SJCRH30 (cell line): ENCODE results near the gene HBS1L. TPM values are rescaled to one million over a fixed set of nuclear protein-coding genes. Genes with fewer than 3 reads are reported as not detected.
A peak's percentile ranks its signal among the peaks of the same experiment; 100 is the strongest.
"Not testable (repeated sequence)": the region's sequence is repeated elsewhere in the genome, so short reads cannot be mapped to it uniquely, and the experiment has no call there.

ENCODE experiments used
- DNase-seq, 2 experiments: peaks; one replicate each; pipeline ENCODE4 v3.0.0-alpha.2; 2015 to 2020
- H3K27ac ChIP-seq: fragments of 250-450 bp; sonication (Bioruptor Pico); 2 replicates; pipeline ENCODE4 v1.5.1; 2020; ENCODE audit warnings: mild to moderate bottlenecking, moderate library complexity
- H3K27me3 ChIP-seq: fragments of 250-450 bp; sonication (Bioruptor Pico); 2 replicates; pipeline ENCODE4 v1.5.1; 2020; ENCODE audit warnings: mild to moderate bottlenecking, moderate library complexity
- H3K36me3 ChIP-seq: fragments of 250-450 bp; sonication (Bioruptor Pico); 2 replicates; pipeline ENCODE4 v1.5.1; 2020; ENCODE audit warnings: mild to moderate bottlenecking, moderate library complexity
- H3K4me1 ChIP-seq: fragments of 250-450 bp; sonication (Bioruptor Pico); 2 replicates; pipeline ENCODE4 v1.5.1; 2020; ENCODE audit warnings: mild to moderate bottlenecking, moderate library complexity
- H3K4me3 ChIP-seq: fragments of 250-450 bp; sonication (Bioruptor Pico); 2 replicates; pipeline ENCODE4 v1.5.1; 2020; ENCODE audit warnings: mild to moderate bottlenecking, moderate library complexity
- H3K9me3 ChIP-seq: fragments of 250-450 bp; sonication (Bioruptor Pico); replicated peaks from 2 replicates; pipeline ENCODE4 v1.5.1; 2020; ENCODE audit warnings: mild to moderate bottlenecking, moderate library complexity
- total RNA-seq: library from RNA; depleted of rRNA; stranded (reverse); fragments of >200 nt; shearing (Covaris generic); gene quantifications from 2 replicates; pipeline ENCODE4 v1.2.3, GENCODE V29; 2014

Gene HBS1L
- total RNA-seq, 1 experiment from 2014 or later, result 139 TPM

- Histone ChIP-seq H3K27ac (no peak overlapping the region), H3K4me1 (no peaks in the 10 kb centered on the region), H3K36me3 (no peaks in the 10 kb centered on the region), H3K4me3 (no peak overlapping the region), H3K9me3 (no peaks in the 10 kb centered on the region), H3K27me3 (0 out of 2 replicates have a peak, but pooled peaks cover 7% of the 10 kb centered on the region)
- no peak for DNase-seq
Observed at GRCh38 chr6:135064586-135064985, 10.0 kb upstream of the HBS1L start.

GRCh38 chr6:135063926-135064325 is 9.3 kb upstream of the HBS1L start:
- no peaks in the 10 kb centered on the region for H3K36me3 ChIP-seq
- no peaks in the 10 kb centered on the region for H3K4me1 ChIP-seq
- H3K9me3 ChIP-seq, result no peaks in the 10 kb centered on the region
- H3K27ac ChIP-seq, result no peak overlapping the region
- no peak for DNase-seq
- H3K27me3 ChIP-seq, result 0 out of 2 replicates have a peak, but pooled peaks cover 7% of the 10 kb centered on the region
- no peak overlapping the region for H3K4me3 ChIP-seq

GRCh38 chr6:135062735-135063134 is 8.1 kb upstream of the HBS1L start:
- H3K36me3 ChIP-seq, result no peaks in the 10 kb centered on the region
- no peaks in the 10 kb centered on the region for H3K4me1 ChIP-seq
- H3K27me3 ChIP-seq, result 0 out of 2 replicates have a peak, but pooled peaks cover 7% of the 10 kb centered on the region
- no peaks in the 10 kb centered on the region for H3K9me3 ChIP-seq
- H3K27ac ChIP-seq, result no peak overlapping the region
- H3K4me3 ChIP-seq, result no peak overlapping the region
- DNase-seq, result peak in 1 of 2 experiments; percentile 17

GRCh38 chr6:135060076-135060475 is 5.5 kb upstream of the HBS1L start:
- H3K27ac ChIP-seq, result no peak overlapping the region

GRCh38 chr6:135058299-135058698 is 3.7 kb upstream of the HBS1L start:
- H3K27ac ChIP-seq, H3K9me3 ChIP-seq, H3K4me1 ChIP-seq, H3K36me3 ChIP-seq, H3K4me3 ChIP-seq, DNase-seq, H3K27me3 ChIP-seq: not testable (repeated sequence)

More at GRCh38 chr6:135060076-135060475, 5.5 kb upstream of the HBS1L start:
- H3K27me3 ChIP-seq, result 0 out of 2 replicates have a peak, but pooled peaks cover 4% of the 10 kb centered on the region
- no peak for DNase-seq
- no peaks in the 10 kb centered on the region for H3K4me1 ChIP-seq
- H3K9me3 ChIP-seq, result no peaks in the 10 kb centered on the region
- no peak overlapping the region for H3K4me3 ChIP-seq
- no peaks in the 10 kb centered on the region for H3K36me3 ChIP-seq

- Histone ChIP-seq H3K27ac (no peak overlapping the region), H3K9me3 (no peaks in the 10 kb centered on the region), H3K4me1 (0 out of 2 replicates have a peak, but pooled peaks cover 2% of the 10 kb centered on the region), H3K36me3 (no peaks in the 10 kb centered on the region), H3K27me3 (0 out of 2 replicates have a peak, but pooled peaks cover 4% of the 10 kb centered on the region), H3K4me3 (no peak overlapping the region)
- no peak for DNase-seq
Observed at GRCh38 chr6:135056632-135057031, 2.0 kb upstream of the HBS1L start.

- Histone ChIP-seq H3K9me3 (no peaks in the 10 kb centered on the region), H3K27me3 (no peaks in the 10 kb centered on the region), H3K4me3 (peak overlapping the region; percentile 85), H3K4me1 (0 out of 2 replicates have a peak, but pooled peaks cover 2% of the 10 kb centered on the region), H3K27ac (peak overlapping the region; percentile 83), H3K36me3 (peaks cover 16% of the 10 kb centered on the region)
- no peak for DNase-seq
Observed at GRCh38 chr6:135054226-135054568, 425 bp downstream of the HBS1L start.

- Histone ChIP-seq H3K9me3 (no peaks in the 10 kb centered on the region), H3K36me3 (peaks cover 22% of the 10 kb centered on the region), H3K4me3 (peak overlapping the region; percentile 85), H3K27ac (no peak overlapping the region), H3K27me3 (no peaks in the 10 kb centered on the region), H3K4me1 (0 out of 2 replicates have a peak, but pooled peaks cover 2% of the 10 kb centered on the region)
- no peak for DNase-seq
Observed at GRCh38 chr6:135053406-135053805, 1.2 kb downstream of the HBS1L start.

GRCh38 chr6:135052939-135053338 is 1.7 kb downstream of the HBS1L start:
- no peak overlapping the region for H3K27ac ChIP-seq
- 0 out of 2 replicates have a peak, but pooled peaks cover 2% of the 10 kb centered on the region for H3K4me1 ChIP-seq
- H3K9me3 ChIP-seq, result no peaks in the 10 kb centered on the region
- H3K27me3 ChIP-seq, result no peaks in the 10 kb centered on the region
- no peak overlapping the region for H3K4me3 ChIP-seq
- H3K36me3 ChIP-seq, result peaks cover 27% of the 10 kb centered on the region
- no peak for DNase-seq

- Histone ChIP-seq H3K4me1 (0 out of 2 replicates have a peak, but pooled peaks cover 2% of the 10 kb centered on the region), H3K4me3 (no peak overlapping the region), H3K9me3 (no peaks in the 10 kb centered on the region), H3K27ac (no peak overlapping the region), H3K27me3 (no peaks in the 10 kb centered on the region), H3K36me3 (peaks cover 43% of the 10 kb centered on the region)
- DNase-seq, result no peak
Observed at GRCh38 chr6:135048915-135049314, 5.7 kb downstream of the HBS1L start.

- Histone ChIP-seq H3K27ac (no peak overlapping the region), H3K4me3 (no peak overlapping the region), H3K9me3 (no peaks in the 10 kb centered on the region), H3K4me1 (no peaks in the 10 kb centered on the region), H3K27me3 (no peaks in the 10 kb centered on the region), H3K36me3 (peaks cover 50% of the 10 kb centered on the region)
- DNase-seq, result no peak
Observed at GRCh38 chr6:135047336-135047735, 7.3 kb downstream of the HBS1L start.

- Histone ChIP-seq H3K4me1 (no peaks in the 10 kb centered on the region), H3K36me3 (peaks cover 51% of the 10 kb centered on the region)
Observed at GRCh38 chr6:135046912-135047311, 7.7 kb downstream of the HBS1L start.

GRCh38 chr6:135044639-135045038 is 10.0 kb downstream of the HBS1L start:
- Histone ChIP-seq H3K36me3 (peaks cover 54% of the 10 kb centered on the region), H3K27me3 (no peaks in the 10 kb centered on the region), H3K27ac (no peak overlapping the region), H3K9me3 (no peaks in the 10 kb centered on the region), H3K4me3 (no peak overlapping the region), H3K4me1 (no peaks in the 10 kb centered on the region)
- DNase-seq, result no peak

More at GRCh38 chr6:135046912-135047311, 7.7 kb downstream of the HBS1L start:
- Histone ChIP-seq H3K9me3 (no peaks in the 10 kb centered on the region), H3K4me3 (no peak overlapping the region), H3K27ac (no peak overlapping the region), H3K27me3 (no peaks in the 10 kb centered on the region)
- no peak for DNase-seq

GRCh38 chr6:135043846-135044245 is 10.8 kb downstream of the HBS1L start:
- Histone ChIP-seq H3K4me3 (no peak overlapping the region), H3K27ac (no peak overlapping the region), H3K9me3 (no peaks in the 10 kb centered on the region), H3K27me3 (no peaks in the 10 kb centered on the region), H3K36me3 (peaks cover 51% of the 10 kb centered on the region), H3K4me1 (no peaks in the 10 kb centered on the region)
- DNase-seq, result no peak

- peaks cover 52% of the 10 kb centered on the region for H3K36me3 ChIP-seq
- DNase-seq, result no peak
- no peak overlapping the region for H3K27ac ChIP-seq
- no peak overlapping the region for H3K4me3 ChIP-seq
- H3K9me3 ChIP-seq, result no peaks in the 10 kb centered on the region
- no peaks in the 10 kb centered on the region for H3K4me1 ChIP-seq
- no peaks in the 10 kb centered on the region for H3K27me3 ChIP-seq
Observed at GRCh38 chr6:135043364-135043763, 11.3 kb downstream of the HBS1L start.

- Histone ChIP-seq H3K27me3 (no peaks in the 10 kb centered on the region), H3K9me3 (no peaks in the 10 kb centered on the region), H3K4me1 (no peaks in the 10 kb centered on the region), H3K36me3 (peaks cover 57% of the 10 kb centered on the region), H3K27ac (no peak overlapping the region), H3K4me3 (no peak overlapping the region)
- no peak for DNase-seq
Observed at GRCh38 chr6:135038335-135038734, 16.3 kb downstream of the HBS1L start.
